ENCODE measurements around the gene INSIG2.

The INSIG2 gene

GRCh38 chr2:118131771-118132170 is 43.5 kb downstream of the INSIG2 start:
- no peak for DNase-seq

GRCh38 chr2:118133916-118134315 is 45.6 kb downstream of the INSIG2 start:
- no peak for DNase-seq

GRCh38 chr2:118134650-118135049 is 46.4 kb downstream of the INSIG2 start:
- no peak for DNase-seq

GRCh38 chr2:118145207-118145606 is 56.9 kb downstream of the INSIG2 start:
- DNase-seq, result no peak

GRCh38 chr2:118145806-118146205 is 57.5 kb downstream of the INSIG2 start:
- no peak for DNase-seq

- no peak for DNase-seq
Measured at GRCh38 chr2:118146315-118147283, 58.3 kb downstream of the INSIG2 start.

GRCh38 chr2:118148133-118148532 is 59.9 kb downstream of the INSIG2 start:
- no peak for DNase-seq

GRCh38 chr2:118148809-118149208 is 60.5 kb downstream of the INSIG2 start:
- DNase-seq, result no peak

GRCh38 chr2:118150294-118150693 is 62.0 kb downstream of the INSIG2 start:
- no peak for DNase-seq

- DNase-seq, result no peak
Measured at GRCh38 chr2:118151831-118152230, 63.6 kb downstream of the INSIG2 start.

GRCh38 chr2:118153433-118153832 is 65.2 kb downstream of the INSIG2 start:
- DNase-seq, result no peak

- no peak for DNase-seq
Measured at GRCh38 chr2:118154176-118154575, 65.9 kb downstream of the INSIG2 start.
